Suprapubic skin (tissue), 4 donors: ENCODE data around the gene IPMK. TPM values are rescaled to one million over a fixed set of nuclear protein-coding genes. Genes with fewer than 3 reads are reported as not detected.
A peak's percentile ranks its signal among the peaks of the same experiment; 100 is the strongest.

ENCODE experiments used
- DNase-seq, 2 donors: peaks; one replicate each; pipeline ENCODE4 v3.0.0-alpha.2; 2019; ENCODE audit warnings: low spot score in 2 of 2
- H3K27ac ChIP-seq: fragments of 200-600 bp; sonication (generic); one replicate; pipeline ENCODE4 v1.5.1; 2019
- H3K27me3 ChIP-seq: fragments of 200-600 bp; sonication (generic); one replicate; pipeline ENCODE4 v1.5.1; 2019
- H3K36me3 ChIP-seq: fragments of 200-600 bp; sonication (generic); one replicate; pipeline ENCODE4 v1.5.1; 2019
- H3K4me1 ChIP-seq: fragments of 200-600 bp; sonication (generic); one replicate; pipeline ENCODE4 v1.5.1; 2019
- H3K4me3 ChIP-seq: fragments of 200-600 bp; sonication (generic); one replicate; pipeline ENCODE4 v1.5.1; 2019; ENCODE audit warnings: mild to moderate bottlenecking
- H3K9me3 ChIP-seq: fragments of 200-600 bp; sonication (generic); one replicate; pipeline ENCODE4 v1.5.1; 2019
- EP300 ChIP-seq: sonication (generic); formaldehyde crosslinking; IDR thresholded peaks from one replicate; pipeline ENCODE4 v1.6.1; 2017; ENCODE audit warnings: antibody characterized with exemption
- POLR2A ChIP-seq, 2 donors: fragments of 450-650 bp; IDR thresholded peaks; one replicate each; pipeline ENCODE4 v1.6.1; 2017; ENCODE audit warnings: antibody characterized with exemption in 2 of 2, mild to moderate bottlenecking in 2 of 2, moderate library complexity in 2 of 2
- POLR2AphosphoS5 ChIP-seq, 3 donors: sonication (generic); formaldehyde crosslinking; IDR thresholded peaks; one replicate each; pipeline ENCODE4 v1.6.1; 2017; ENCODE audit warnings: antibody characterized with exemption in 3 of 3
- WGBS: methylation state at CpG from one replicate; pipeline ENCODE4 v1.1.5; 2018; 5-methylcytosine and 5-hydroxymethylcytosine counted together
- total RNA-seq, 4 donors: library from RNA; depleted of rRNA; stranded (reverse); fragments of >200 nt; gene quantifications; one replicate each; pipeline ENCODE4 v1.1.0, GENCODE V29; 2016
- TF ChIP-seq, protein P1 (sequence below), 2 donors: fragments of 200-600 bp in 1 of 2; fragments of 450-650 bp in 1 of 2; sonication (generic) in 1 of 2; IDR thresholded peaks; one replicate each; pipeline ENCODE4 v1.5.1; 2016 to 2019; ENCODE audit warnings: antibody characterized with exemption in 2 of 2, mild to moderate bottlenecking in 1 of 2, moderate library complexity in 1 of 2

IPMK gene
- total RNA-seq, 4 donors from 2014 or later: 11.2 to 16.6 (median 14.3) TPM

DNA sequence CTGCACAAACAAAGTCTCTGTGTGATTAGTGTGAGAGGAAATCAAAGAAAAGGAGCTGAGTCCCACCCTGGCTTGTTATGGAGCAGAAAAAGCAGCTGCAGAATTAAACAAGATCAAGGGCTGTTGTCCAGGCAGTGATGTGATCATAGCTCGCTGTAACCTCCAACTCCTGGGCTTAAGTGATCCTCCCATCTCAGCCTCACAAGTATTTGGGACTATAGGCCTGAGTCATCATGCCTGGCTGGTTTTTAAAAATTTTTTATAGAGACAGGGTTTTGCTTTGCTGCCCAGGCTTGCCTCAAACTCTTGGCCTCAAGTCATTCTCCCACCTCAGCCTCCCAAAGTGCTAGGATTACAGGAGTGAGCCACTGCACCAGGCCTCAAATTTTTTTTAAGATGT lies 88.9 kb downstream of the IPMK start:
- Histone ChIP-seq H3K36me3 (no peaks in the 10 kb centered on the region), H3K4me3 (no peak overlapping the region), H3K27ac (no peak overlapping the region), H3K4me1 (no peaks in the 10 kb centered on the region), H3K27me3 (no peaks in the 10 kb centered on the region), H3K9me3 (no peaks in the 10 kb centered on the region)
- no peak for DNase-seq
- 24% methylated on average over 1 of the region's 1 CpG for WGBS
- TF ChIP-seq POLR2AphosphoS5 (IDR thresholded peaks at IDR 0.05) (no peak), POLR2A (IDR thresholded peaks at IDR 0.05) (no peak)

DNA sequence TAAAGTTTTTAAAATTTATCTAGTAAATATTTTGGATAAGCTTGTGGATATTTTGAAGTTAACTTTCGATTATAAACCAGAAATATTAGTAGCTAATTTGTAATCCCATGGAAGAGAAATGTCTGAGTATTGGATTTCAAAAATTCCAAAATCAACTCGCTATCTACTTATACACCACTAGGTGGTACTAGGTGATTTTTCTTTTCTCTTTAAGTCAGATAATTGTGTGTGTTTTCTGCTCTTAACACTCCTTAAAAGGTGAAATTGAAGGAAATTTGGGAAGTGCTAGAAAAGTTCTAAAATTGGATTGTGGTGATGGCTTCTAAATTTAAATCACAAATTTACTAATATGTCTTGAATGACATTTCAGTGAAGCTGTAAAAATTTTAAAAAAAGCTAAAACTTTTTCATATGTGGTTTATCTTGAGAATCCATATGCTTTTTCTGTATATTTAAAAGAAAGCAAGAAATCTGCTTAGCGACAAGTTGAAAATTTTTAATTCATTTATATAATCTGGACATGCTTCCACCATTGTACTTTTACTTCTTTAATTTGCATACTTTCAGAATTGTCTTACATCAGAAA lies 90.2 kb downstream of the IPMK start:
- no peak for DNase-seq
- TF ChIP-seq EP300 (no peak), POLR2A (IDR thresholded peaks at IDR 0.05) (no peak), POLR2AphosphoS5 (IDR thresholded peaks at IDR 0.05) (no peak)
- TF ChIP-seq, protein P1, sequence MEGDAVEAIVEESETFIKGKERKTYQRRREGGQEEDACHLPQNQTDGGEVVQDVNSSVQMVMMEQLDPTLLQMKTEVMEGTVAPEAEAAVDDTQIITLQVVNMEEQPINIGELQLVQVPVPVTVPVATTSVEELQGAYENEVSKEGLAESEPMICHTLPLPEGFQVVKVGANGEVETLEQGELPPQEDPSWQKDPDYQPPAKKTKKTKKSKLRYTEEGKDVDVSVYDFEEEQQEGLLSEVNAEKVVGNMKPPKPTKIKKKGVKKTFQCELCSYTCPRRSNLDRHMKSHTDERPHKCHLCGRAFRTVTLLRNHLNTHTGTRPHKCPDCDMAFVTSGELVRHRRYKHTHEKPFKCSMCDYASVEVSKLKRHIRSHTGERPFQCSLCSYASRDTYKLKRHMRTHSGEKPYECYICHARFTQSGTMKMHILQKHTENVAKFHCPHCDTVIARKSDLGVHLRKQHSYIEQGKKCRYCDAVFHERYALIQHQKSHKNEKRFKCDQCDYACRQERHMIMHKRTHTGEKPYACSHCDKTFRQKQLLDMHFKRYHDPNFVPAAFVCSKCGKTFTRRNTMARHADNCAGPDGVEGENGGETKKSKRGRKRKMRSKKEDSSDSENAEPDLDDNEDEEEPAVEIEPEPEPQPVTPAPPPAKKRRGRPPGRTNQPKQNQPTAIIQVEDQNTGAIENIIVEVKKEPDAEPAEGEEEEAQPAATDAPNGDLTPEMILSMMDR (IDR thresholded peaks at IDR 0.05): peak; percentile 18 to 39
- Histone ChIP-seq H3K9me3 (no peaks in the 10 kb centered on the region), H3K36me3 (no peaks in the 10 kb centered on the region), H3K27me3 (no peaks in the 10 kb centered on the region), H3K4me3 (no peak overlapping the region), H3K4me1 (no peaks in the 10 kb centered on the region), H3K27ac (no peak overlapping the region)
- WGBS: 17% methylated on average over 3 of the region's 3 CpGs

GRCh38 chr10:58175990-58176900 lies 91.4 kb downstream of the IPMK start:
- Histone ChIP-seq H3K4me1 (no peaks in the 10 kb centered on the region), H3K4me3 (no peak overlapping the region), H3K27ac (no peak overlapping the region), H3K9me3 (no peaks in the 10 kb centered on the region), H3K27me3 (no peaks in the 10 kb centered on the region), H3K36me3 (no peaks in the 10 kb centered on the region)
- TF ChIP-seq EP300: no peak
- TF ChIP-seq, protein P1 (IDR thresholded peaks at IDR 0.05): no peak
- TF ChIP-seq POLR2AphosphoS5 (IDR thresholded peaks at IDR 0.05): no peak
- no peak for TF ChIP-seq POLR2A (IDR thresholded peaks at IDR 0.05)
- no peak for DNase-seq
- WGBS: 22% methylated on average over 2 of the region's 2 CpGs

- 89% methylated on average over 5 of the region's 5 CpGs for WGBS
- no peak for DNase-seq
- no peaks in the 10 kb centered on the region for H3K9me3 ChIP-seq
- no peak overlapping the region for H3K4me3 ChIP-seq
- TF ChIP-seq POLR2A (IDR thresholded peaks at IDR 0.05) (no peak), POLR2AphosphoS5 (IDR thresholded peaks at IDR 0.05) (no peak), EP300 (no peak)
- TF ChIP-seq, protein P1 (IDR thresholded peaks at IDR 0.05): no peak
- H3K4me1 ChIP-seq: no peaks in the 10 kb centered on the region
- H3K27me3 ChIP-seq: no peaks in the 10 kb centered on the region
- H3K36me3 ChIP-seq: no peaks in the 10 kb centered on the region
- no peak overlapping the region for H3K27ac ChIP-seq
Observed at GRCh38 chr10:58174831-58175230, 92.9 kb downstream of the IPMK start.

DNA sequence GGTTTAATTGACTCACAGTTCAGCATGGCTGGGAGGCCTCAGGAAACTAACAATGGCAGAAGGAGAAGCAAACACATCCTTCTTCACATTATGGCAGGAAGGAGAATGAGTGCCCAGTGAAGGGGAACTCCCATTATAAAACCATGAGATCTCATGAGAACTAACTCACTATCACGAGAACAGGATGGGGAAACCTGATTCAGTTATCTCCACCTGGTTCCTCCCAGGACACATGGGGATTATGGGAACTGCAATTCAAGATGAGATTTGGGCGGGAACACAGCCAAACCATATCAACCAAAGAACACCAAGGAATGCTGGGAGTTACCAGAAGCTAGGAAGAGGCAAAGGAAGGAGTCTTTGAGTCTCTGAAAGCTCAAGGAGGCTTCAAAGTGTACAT lies 94.3 kb downstream of the IPMK start:
- TF ChIP-seq EP300 (no peak), POLR2AphosphoS5 (IDR thresholded peaks at IDR 0.05) (no peak), POLR2A (IDR thresholded peaks at IDR 0.05) (no peak)
- TF ChIP-seq, protein P1 (IDR thresholded peaks at IDR 0.05): no peak
- H3K4me3 ChIP-seq: no peak overlapping the region
- 67% methylated on average over 2 of the region's 2 CpGs for WGBS
- no peak overlapping the region for H3K27ac ChIP-seq
- no peaks in the 10 kb centered on the region for H3K9me3 ChIP-seq
- no peak for DNase-seq
- H3K36me3 ChIP-seq: no peaks in the 10 kb centered on the region
- H3K4me1 ChIP-seq: no peaks in the 10 kb centered on the region
- H3K27me3 ChIP-seq: no peaks in the 10 kb centered on the region
